ENCODE measurements around the gene KCNT2.

GRCh38 chr1:196494766-196495165, 113.5 kb downstream of the KCNT2 start:
- TF ChIP-seq CTCF (IDR thresholded peaks at IDR 0.05): no peak
- TF ChIP-seq POLR2A (IDR thresholded peaks at IDR 0.05): no peak

Data from esophagus squamous epithelium (tissue), 4 donors.